ENCODE results near the gene WWC1.
A peak's percentile ranks its signal among the peaks of the same experiment; 100 is the strongest.

WWC1 gene

GRCh38 chr5:168365581-168366081, 74.2 kb downstream of the WWC1 start:
- DNase-seq: no peak

DNA sequence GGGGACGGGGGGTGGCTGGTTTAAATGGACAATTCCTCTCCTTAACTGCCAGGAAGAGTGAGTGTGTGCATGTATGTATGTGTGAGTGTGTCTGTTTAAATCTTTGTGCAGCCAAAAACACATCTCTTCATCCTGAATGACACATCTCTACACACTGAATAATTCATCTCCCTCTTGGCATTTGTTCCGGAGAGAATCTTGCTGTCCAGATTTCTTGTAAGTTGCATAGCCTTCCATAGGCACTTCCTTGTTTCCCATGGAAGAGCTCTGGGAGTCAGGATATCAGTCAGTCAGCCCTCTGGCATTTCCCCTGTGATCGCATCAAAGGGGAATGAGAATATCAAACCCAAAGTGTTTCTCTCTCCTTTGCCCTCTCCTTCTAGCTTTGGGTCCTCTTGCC, 74.7 kb downstream of the WWC1 start:
- DNase-seq: no peak

- no peak for DNase-seq
Measured at GRCh38 chr5:168368854-168369253, 77.4 kb downstream of the WWC1 start.

DNA sequence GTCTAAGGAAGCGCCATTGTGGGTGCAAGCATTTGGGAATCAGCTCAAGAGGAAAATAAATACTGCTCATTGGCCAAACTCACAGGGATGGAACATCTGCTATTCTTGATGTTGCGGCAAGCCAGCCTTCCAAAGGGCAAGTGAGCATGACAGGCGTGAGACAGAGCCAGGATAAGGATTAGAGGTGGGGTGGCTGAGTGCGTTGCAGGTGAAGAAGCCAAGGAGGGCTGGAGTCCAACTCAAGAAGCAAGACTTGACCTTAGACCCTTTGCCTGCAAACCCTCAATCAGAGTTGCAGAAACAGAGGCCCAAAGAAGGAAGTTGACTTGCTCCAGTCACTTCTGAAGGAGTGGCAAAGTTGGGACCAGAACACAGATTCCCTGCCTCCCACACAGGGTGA, 79.4 kb downstream of the WWC1 start:
- no peak for DNase-seq

GRCh38 chr5:168372356-168372946, 81.0 kb downstream of the WWC1 start:
- DNase-seq: no peak

- DNase-seq: no peak
Measured at GRCh38 chr5:168374532-168374931, 83.1 kb downstream of the WWC1 start.

DNA sequence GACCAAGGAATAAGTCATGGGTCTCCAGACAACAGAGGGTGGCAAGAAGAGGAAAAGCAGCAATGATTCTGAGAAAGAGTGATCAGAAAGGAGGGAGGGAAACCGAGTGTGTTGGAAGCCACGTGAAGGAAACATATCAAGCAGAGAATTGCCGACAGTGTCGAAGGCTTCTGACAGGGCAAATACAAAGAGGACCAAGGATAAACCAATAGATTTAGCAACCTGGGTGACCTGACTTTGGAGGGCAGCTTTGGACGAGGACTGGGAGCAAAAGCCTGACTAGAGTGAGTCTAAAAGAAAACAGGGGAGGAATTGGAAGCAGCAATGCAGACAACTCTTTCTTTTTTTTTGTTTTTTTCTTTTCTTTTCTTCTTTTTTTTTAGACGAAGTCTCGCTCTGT, 83.8 kb downstream of the WWC1 start:
- DNase-seq: no peak

DNA sequence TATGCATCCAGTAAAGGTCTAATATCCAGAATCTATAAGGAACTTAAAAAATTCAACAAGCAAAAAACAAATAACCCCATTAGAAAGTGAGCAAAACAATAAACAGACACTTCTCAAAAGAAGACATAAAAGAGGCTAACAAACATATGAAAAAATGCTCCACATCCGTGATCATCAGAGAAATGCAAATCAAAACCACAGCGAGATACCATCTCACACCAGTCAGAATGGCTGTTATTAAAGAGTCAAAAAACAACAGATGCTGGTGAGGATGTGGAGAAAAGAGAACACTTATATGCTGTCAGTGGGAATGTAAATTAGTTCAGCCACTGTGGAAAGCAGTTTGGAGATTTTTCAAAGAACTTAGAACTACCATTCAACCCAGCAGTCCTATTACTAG, 86.1 kb downstream of the WWC1 start:
- no peak for DNase-seq

- no peak for DNase-seq
Measured at GRCh38 chr5:168378741-168379140, 87.3 kb downstream of the WWC1 start.

GRCh38 chr5:168382421-168382820, 91.0 kb downstream of the WWC1 start:
- no peak for DNase-seq

- DNase-seq: no peak
Measured at GRCh38 chr5:168390491-168390890, 99.0 kb downstream of the WWC1 start.

- no peak for DNase-seq
Measured at GRCh38 chr5:168393773-168394172, 102.3 kb downstream of the WWC1 start.

DNA sequence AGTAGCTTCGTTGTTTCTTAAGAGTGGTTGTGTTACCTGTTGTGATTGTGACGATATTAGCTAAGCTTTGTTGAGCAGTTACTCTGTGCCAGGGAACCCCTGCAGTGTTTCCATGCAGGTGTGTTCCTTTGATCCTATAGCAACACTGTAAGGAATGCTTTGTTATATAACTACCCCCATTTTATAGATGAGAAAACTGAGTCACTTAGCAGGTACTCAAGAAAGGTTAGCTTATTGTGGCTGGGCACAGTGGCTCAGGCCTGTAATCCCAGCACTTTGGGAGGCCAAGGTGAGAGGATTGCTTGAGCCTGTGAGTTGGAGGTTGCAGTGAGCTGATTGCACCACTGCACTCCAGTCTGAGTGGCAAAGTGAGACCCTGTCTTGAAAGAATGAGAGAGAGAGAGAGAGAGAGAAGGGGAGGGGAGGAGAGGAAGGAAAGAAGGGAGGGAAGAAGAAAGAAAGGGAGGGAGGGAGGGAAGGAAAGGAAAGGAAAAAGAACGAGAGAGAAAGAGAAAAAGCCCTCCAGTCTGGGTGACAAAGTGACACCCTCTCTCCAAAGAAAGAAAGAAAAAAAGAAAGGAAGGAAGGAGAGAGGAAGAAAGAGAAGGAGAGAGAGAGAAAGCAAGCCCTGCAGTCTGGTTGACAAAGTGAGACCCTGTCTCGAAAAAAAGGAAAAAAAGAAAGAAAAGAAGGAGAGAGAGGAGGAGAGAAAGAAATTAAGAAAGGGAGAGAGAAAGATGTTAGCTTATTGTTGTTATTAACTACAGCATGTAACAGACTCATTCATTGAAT, 109.2 kb downstream of the WWC1 start:
- no peak for DNase-seq

DNA sequence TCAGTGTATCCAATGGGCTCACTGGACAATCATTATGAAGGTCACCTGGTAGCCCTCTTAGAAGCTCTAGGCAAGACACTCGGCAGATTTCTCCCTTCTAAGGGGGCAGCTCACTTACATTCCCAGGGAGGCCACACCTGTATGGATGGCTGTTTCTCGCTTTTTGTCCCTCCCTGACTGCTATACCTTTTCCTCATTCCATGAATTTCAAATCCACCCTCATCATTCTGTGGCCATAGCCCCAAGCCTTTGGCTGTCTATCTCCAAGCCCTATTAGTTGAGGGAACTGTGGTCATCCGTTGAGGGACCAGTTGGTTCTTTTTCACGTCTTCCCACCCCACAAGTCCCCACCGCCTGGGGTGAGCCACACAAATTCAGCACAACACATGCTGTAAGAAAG, 109.8 kb downstream of the WWC1 start:
- no peak for DNase-seq

DNA sequence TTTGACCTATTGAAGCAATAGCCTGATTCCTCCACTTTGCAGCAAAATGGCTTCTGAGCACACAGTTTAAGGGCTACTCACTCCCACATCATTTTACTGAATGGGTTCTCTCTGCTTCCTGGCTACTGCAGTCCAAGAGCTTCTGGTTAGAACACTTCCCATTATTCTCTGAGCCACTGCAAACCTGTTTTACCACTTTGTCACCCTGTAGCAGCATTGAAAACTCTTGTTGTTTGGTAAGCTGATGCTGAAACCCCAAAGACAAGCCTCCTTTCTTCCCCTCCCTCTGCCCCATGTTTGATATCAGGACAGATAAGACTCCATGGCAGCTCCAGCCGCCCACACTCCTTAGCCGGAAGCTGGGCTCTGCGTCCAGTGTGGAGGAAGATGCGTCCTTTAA, 110.4 kb downstream of the WWC1 start:
- DNase-seq: peak; percentile 86

DNA sequence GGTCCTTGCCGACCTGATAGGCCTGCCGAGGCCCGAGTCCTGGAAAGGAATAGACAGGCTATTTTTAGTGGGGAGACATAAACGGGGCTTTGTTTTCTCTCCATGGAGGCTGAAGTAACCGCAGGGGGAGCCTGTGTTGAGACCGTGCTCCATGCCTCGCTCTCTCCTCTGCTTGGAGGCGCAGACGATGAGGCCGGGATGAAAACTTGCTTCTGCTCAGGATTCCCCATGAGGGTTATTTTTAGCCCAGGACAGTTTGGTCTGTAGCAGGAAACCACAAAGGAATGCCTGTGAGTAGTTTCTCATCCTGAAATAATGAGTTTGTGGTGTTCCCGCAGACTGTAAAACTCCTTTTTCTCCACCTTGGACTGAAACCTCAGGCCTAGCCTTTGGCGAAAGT, 112.9 kb downstream of the WWC1 start:
- no peak for DNase-seq

- DNase-seq: no peak
Measured at GRCh38 chr5:168407211-168407610, 115.8 kb downstream of the WWC1 start.

- no peak for DNase-seq
Measured at GRCh38 chr5:168408561-168409305, 117.3 kb downstream of the WWC1 start.

DNA sequence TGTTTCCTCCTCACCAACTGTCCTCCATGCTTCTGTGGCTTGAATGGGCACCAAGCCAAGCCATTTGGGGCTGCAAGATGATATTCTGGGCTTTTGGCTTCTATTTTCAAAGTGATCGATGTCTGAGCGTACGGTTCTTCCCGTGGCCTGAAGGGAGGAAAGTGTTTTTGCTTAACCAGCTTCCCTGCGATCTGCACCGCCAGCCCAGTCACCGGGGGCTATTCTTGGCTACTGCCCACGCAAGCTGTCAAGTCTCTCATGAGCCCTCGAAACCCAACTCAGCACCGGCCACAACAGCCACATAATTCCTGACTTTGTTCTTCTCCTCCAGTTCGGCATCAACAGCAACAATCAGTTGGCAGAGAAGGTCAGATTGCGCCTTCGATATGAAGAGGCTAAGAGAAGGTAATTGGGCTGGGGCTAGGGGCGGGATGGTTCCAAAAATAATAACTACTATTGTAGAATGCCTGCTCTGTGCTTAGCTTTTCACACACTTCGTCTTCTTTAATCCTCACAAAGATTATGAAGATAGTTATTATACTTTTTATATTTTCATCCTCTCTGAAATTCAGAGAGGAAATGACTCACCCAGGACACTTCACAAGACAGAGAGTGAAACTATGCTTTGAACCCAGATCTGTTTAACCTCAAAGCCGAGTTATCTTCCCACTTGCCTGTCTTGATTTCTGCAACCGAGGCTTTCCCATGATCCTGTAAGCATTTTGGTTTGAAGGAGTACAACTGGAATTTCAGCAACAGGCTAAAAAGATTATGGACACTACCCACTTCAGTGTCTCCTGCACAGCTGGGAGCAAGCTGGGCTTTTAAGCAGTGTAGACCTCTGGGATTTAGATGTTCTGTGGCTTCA, 118.4 kb downstream of the WWC1 start:
- DNase-seq: no peak

- no peak for DNase-seq
Measured at GRCh38 chr5:168411871-168412270, 120.4 kb downstream of the WWC1 start.

- DNase-seq: peak; percentile 15
Measured at GRCh38 chr5:168413062-168413461, 121.6 kb downstream of the WWC1 start.

DNA sequence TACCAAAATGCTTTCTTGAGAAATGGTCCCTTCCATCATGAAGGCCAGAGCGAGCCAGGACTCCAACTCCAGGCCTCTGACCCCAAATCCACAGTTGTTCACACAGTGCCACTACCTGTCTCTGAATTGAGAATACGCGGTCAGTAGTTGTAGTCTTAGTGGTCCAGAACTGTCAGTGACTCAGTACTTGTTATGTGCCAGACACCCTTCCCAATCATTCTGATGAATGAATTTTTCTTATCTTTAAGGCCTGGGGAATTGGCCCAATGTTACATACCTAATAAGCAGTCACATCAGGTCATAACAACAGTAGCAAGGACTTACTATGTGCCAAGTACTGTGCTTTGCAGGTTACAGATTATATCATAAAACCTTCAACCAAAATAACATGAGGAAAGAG, 122.2 kb downstream of the WWC1 start:
- DNase-seq: no peak

- no peak for DNase-seq
Measured at GRCh38 chr5:168415401-168415800, 124.0 kb downstream of the WWC1 start.
